ENCODE measurements around the gene C1orf74.

Gene C1orf74

DNA sequence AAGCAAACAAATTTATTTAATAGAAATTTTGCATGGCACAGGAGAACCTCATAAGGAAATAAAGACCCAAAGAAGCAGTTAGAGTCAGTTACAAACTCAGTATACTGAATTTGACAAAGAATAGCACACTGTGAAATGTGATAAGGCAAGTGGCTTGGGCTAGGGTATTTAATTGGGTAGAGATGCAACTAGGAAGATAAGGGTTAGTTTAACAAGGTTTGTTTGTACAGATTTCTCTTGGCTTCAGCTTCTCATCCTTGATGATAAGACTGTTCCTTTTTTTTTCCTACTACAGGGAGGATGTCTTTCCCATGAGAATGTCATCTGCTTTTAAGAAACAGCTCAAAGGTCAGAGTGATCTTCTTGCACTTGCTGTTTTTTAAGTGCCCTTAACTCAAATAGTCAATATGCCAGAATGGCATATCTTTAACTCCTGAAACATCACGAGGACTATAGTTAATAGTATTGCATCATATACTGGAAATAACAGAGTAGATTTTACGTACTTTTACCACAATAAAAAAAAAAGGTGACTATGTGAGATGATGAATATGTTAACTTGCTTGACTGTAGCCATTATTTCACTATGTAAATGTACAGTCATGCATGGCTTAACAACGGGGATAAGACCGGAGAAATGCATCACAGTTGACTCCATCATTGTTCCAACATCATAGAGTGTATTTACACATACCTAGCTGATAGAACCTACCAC is 37.8 kb downstream of the C1orf74 start:
- no peak for DNase-seq (ENCODE audit: low read depth)

DNA sequence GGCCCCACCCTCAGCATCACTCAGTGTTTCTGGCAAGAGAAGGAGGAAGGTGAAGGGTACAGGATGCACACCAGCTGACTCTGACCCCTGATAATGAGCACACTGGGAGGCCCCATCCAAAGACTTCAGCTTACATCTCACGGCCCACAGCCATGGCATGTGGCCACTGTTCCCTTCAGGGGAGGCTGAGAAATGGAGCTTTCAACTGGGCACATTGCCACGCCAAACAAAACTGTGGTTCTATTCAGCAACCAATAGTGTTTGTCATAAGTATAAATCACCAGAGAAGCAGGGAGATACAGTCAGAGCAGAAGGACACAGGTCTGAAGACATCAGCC is 41.2 kb downstream of the C1orf74 start:
- no peak for DNase-seq (ENCODE audit: low read depth)

DNA sequence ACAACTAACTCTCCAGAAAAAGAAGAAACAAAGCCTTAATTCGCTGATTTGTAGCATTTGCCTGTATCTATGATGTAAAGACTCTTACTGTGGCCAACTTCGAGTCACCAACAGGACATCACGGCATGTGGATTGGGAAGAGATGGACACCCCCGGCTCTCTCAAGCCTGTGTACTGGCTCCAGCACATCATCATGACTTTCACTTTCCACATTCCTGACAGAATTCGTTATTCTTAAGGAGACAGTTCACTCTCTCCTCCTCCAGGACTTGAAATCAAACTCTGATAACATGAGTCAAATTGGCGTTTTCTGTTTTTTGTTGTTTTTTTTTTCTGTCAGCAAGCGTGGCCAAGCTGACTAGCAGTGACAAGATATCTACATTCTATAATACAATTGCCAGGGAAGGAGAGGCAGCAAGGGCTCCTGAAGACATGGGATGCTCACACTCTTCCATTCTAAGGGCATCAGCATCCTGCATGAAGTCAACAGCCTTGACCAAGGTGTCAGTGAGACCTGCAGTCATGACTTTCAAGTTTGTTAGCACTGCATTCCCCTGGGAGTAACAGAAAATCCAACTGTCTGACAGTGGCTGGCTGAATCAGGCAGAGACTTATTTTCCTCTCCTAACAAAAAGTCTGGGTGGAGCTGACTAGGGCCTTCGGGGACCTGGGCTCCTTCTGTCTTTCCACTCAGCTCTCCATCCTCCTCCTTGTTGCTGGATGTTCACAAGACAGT is 41.8 kb downstream of the C1orf74 start:
- DNase-seq (ENCODE audit: low read depth): no peak

DNA sequence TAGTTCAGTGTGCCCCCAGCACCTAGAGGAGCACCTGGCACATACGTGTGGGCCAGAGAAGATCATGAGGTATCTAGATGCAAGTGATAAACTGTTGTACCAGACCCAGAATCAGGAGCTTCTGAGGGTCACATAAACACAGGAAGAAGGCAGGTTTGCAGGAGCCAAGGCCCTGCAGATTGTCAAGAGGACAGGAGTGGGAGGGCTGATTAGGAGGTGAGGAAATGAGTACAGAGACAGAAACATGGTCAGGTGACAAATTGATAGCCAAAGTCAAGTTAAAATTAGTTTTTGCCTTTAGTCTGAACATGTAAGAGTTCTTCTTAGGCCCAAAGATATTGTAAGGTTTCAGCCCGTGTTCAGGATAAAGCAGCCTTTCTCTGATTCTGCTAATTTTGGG is 42.5 kb downstream of the C1orf74 start:
- DNase-seq (ENCODE audit: low read depth): no peak

DNA sequence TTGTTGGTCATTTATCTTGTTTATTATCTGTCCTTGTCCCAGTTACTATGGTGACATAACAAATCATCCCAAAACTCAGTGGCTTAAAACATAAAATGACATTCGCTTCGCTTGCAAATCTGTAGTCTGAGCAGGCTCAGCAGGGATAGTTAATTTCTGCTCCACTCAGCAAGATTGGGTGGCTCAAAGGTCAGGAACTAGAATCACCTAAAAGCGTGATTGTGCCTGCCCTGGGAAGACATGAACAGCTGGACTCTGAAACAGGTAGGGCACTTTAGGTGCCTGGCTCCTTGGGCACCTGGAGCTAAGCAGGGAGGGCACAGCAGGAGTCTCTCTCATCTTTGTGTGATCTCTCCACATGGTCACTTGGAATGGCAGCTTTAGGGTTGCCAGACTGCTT is 43.2 kb downstream of the C1orf74 start:
- no peak for DNase-seq (ENCODE audit: low read depth)

DNA sequence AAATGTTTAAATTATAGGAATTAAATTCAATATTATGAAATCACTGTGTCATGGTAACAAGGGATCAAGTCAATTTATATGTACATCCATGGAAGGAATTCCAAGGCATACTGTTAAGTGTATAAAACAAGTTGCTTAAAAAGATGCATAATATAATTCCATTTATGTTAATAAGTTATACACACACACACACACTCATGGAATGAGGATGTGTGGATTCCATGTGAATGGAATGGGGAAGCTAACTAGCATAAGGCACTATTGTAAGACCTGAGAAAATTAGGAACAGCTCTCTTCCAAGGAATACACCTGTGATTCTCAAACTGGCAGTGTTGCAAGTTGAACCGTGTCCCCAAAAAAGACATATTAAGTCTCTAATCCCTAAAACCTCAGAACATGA is 46.1 kb downstream of the C1orf74 start:
- no peak for DNase-seq (ENCODE audit: low read depth)

DNA sequence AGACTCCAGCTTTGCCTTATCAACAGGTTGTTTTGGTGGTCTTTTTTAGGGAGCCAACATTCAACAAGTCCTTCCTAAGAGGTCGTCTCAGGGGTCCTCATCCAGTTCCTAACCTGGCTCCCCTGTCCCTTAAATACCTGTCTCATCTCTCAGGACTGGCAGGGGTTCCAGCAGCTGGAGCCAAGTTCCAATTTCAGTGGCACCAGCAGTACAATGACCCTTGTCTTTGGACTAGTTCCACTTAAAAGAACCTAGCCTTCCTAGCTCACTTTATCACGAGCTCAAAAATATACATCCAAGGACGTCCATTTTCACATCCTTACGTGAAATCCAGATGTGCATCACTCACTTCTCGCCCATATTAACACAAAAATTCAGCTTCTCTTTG is 47.2 kb downstream of the C1orf74 start:
- DNase-seq (ENCODE audit: low read depth): no peak

DNA sequence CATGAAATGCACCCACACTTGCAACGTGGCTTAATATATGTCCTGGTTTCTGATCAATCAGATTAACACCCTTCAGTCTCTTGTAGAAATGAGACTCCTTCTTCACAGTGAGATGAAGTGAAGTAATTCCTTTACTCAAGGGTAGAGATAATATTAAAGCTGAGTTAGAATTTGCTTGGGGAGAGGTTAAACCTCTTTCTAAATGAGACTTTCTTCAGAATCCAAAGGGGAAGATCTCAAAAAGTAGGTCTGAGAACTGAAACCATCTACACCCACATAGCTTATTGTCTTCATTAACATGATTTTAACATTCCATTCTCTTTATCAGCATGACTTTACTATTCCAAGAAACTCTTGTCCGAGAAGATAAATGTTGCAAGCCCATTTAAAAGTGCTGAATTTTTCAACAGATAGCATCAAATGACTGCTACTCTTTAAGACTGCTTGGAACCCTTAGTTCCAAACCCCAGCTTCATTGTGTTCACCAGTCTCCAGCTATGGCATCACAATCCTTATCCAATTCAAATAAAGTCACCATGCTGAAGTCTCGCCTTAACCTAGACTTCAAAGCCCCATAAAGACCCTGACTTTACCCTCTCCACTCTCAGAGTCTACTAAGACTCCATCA is 47.8 kb downstream of the C1orf74 start:
- no peak for DNase-seq (ENCODE audit: low read depth)

DNA sequence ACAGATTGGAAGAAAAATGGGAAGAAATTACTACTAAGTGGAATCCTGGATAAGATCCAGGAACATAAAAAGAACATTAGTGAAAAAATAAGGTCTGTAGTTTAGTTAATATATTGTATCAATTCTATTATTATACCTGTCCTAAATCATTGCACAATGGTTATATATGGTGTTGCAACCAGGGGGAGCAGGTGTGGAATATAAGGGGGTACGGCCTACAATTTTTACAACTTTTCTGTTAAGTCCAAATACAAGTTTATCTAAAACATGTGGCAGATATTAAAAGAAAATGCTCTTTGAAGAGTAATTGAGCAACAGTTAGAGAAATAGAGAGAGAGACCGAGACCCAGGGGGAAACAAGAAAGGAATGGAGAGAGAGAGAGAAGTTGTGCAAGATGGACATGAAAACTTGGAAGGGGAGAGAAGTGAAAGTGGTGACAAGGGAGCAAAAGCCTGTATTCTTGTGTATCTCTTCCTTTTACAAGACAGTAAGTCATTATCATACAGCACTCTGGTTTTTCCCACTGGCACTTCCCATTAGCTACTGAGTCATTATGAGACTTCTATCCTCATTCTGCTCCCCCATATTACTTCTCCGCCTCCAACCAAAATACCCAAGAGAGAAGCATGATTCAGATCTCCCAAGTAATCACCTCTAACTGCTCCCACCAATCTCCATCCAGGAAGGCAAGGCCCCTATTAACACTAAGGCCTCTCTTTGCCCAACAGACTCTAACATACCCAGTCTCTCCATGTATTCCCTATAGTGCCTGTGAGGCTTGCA is 50.8 kb downstream of the C1orf74 start:
- DNase-seq (ENCODE audit: low read depth): no peak

DNA sequence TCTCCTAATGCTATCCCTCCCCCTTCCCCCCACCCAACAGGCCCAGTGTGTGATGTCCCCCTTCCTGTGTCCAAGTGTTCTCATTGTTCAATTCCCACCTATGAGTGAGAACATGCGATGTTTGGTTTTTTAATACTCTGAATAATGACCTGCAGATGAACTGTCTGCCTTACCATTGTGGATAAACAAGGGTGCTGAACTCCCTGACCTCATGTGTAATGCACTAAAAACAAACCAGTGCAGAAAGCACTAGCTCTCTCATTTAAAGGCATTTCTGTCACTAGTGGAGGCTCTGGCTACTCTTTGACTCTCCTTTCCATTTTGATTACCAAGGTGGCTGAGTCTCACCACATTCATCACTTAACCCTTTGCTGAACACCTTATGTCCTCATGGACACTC is 51.6 kb downstream of the C1orf74 start:
- DNase-seq (ENCODE audit: low read depth): no peak

DNA sequence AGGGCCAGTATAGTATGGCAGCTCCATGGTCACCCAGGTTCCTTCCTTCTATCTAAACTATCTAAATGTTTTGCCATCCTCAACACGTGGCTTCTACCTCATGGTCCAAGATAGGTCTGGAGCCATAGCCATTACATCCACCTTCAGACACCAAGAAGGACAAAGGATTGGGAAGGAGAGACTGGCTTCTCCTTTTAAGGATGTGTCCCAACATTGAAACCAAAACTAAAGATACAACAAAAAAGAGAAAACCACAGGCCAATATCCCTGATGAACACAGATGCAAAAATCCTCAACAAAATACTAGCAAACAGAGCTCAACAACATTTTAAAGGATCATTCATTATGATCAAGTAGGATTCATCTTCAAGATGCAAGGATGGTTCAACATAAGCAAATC is 54.9 kb downstream of the C1orf74 start:
- no peak for DNase-seq (ENCODE audit: low read depth)
